K562 (cell line): ENCODE data around the gene SEPTIN2. TPM values are rescaled to one million over a fixed set of nuclear protein-coding genes. Genes with fewer than 3 reads are reported as not detected.

ENCODE experiments used
- ATAC-seq: fragments of 200-7000 bp; cut with Tn5 transposase; 3 replicates; pipeline ENCODE4 v1.9.1; 2020; ENCODE audit warnings: moderate library complexity
- BruUV-seq: library from RNA; stranded (reverse); fragments of 400-500 nt; replicated peaks from 2 replicates; lab custom pipeline; 2021; lab: Mats Ljungman, UMichigan
- CTCF ChIA-PET: fragments of 300-600 bp; formaldehyde crosslinking; extraction: SDS; loops from one replicate; lab custom pipeline; 2021; ENCODE audit warnings: low intra/inter-chr PET ratio; lab: Yijun Ruan, JAX
- POLR2A ChIA-PET: fragments of 300-600, 350-650 bp; sonication (Branson Sonifier 250); formaldehyde crosslinking; extraction: SDS; loops from one replicate; lab custom pipeline; 2021; ENCODE audit warnings: antibody characterized with exemption, inconsistent platforms; lab: Yijun Ruan, JAX
- DNase-seq, 4 experiments: peaks; one replicate each; pipeline versions ENCODE4 v3.0.0 to v3.0.0-alpha.2; 2011 to 2018; ENCODE audit warnings: low spot score in 3 of 4, mixed read lengths in 3 of 4; ENCODE audit errors: extremely low read depth in 1 of 4
- FAIRE-seq: peaks from 2 replicates; lab custom pipeline; 2011; peaks lifted over from hg19 to GRCh38; lab: Jason Lieb, UNC
- H2AFZ ChIP-seq: 2 replicates; pipeline ENCODE4 v1.6.0; 2011; ENCODE audit warnings: low read depth, low read length, control low read depth, inconsistent platforms
- H3K27ac ChIP-seq: fragments of 200-600 bp; 3 replicates; pipeline ENCODE4 v1.8.0; 2011; ENCODE audit warnings: low read depth, mild to moderate bottlenecking, control low read depth, inconsistent platforms, low read length, moderate library complexity, mixed read lengths; ENCODE audit errors: extremely low read depth
- H3K27me3 ChIP-seq, 2 experiments: fragments of 300-600 bp in 1 of 2; 2 replicates in 1 of 2; 3 replicates in 1 of 2; pipeline versions ENCODE4 v1.6.0 to v1.8.0; 2011; ENCODE audit warnings: inconsistent platforms in 2 of 2, low read length in 2 of 2, mild to moderate bottlenecking in 1 of 2, mixed read lengths in 1 of 2, moderate library complexity in 1 of 2; ENCODE audit not compliant: control insufficient read depth in 2 of 2, insufficient read depth in 2 of 2
- H3K36me3 ChIP-seq: fragments of 300-600 bp; 3 replicates; pipeline ENCODE4 v1.8.0; 2011; ENCODE audit warnings: mild to moderate bottlenecking, low read length, inconsistent platforms; ENCODE audit not compliant: control insufficient read depth, insufficient read depth
- H3K4me1 ChIP-seq, 2 experiments: fragments of 200-600 bp in 1 of 2; replicated peaks in 1 of 2; 2 replicates in 1 of 2; 3 replicates in 1 of 2; pipeline versions ENCODE4 v1.5.1 to v1.8.0; 2011; ENCODE audit warnings: inconsistent platforms in 2 of 2, low read length in 2 of 2, mild to moderate bottlenecking in 1 of 2, mixed read lengths in 1 of 2, moderate library complexity in 1 of 2; ENCODE audit not compliant: control insufficient read depth in 2 of 2, insufficient read depth in 2 of 2
- H3K4me2 ChIP-seq: 2 replicates; pipeline ENCODE4 v1.6.1; 2011; ENCODE audit warnings: low read length, control low read depth, inconsistent platforms, mixed read lengths; ENCODE audit not compliant: insufficient read depth
- H3K4me3 ChIP-seq: fragments of 200-600 bp; sonication (generic), shearing (Covaris generic); 2 replicates; pipeline ENCODE4 v1.5.1; 2016; ENCODE audit warnings: control low read depth, inconsistent platforms
- H3K79me2 ChIP-seq: fragments of 200-600 bp; 3 replicates; pipeline ENCODE4 v1.8.0; 2011; ENCODE audit warnings: low read length, inconsistent platforms; ENCODE audit not compliant: control insufficient read depth, insufficient read depth
- H3K9ac ChIP-seq, 2 experiments: 2 replicates each; pipeline versions ENCODE4 v1.6.0 to v1.6.1; 2011; ENCODE audit warnings: low read depth in 2 of 2, low read length in 2 of 2, control low read depth in 1 of 2, inconsistent platforms in 1 of 2, mild to moderate bottlenecking in 1 of 2, mixed read lengths in 1 of 2; ENCODE audit not compliant: insufficient read depth in 1 of 2
- H3K9me1 ChIP-seq: one replicate; pipeline ENCODE4 v1.6.0; 2011; ENCODE audit warnings: inconsistent platforms, mild to moderate bottlenecking, low read length, moderate library complexity; ENCODE audit not compliant: control insufficient read depth, insufficient read depth
- H3K9me3 ChIP-seq: replicated peaks from 2 replicates; pipeline ENCODE4 v1.5.1; 2011; ENCODE audit warnings: low read depth, low read length, inconsistent platforms; ENCODE audit not compliant: control insufficient read depth, insufficient read depth
- H4K20me1 ChIP-seq: replicated peaks from 2 replicates; pipeline ENCODE4 v1.6.1; 2011; ENCODE audit warnings: low read length, inconsistent platforms, mixed read lengths; ENCODE audit not compliant: control insufficient read depth, insufficient read depth
- PTBP1 ChIP-seq: fragments of 200-400 bp; formaldehyde crosslinking; IDR thresholded peaks from 2 replicates; pipeline ENCODE4 v1.6.1; 2017; ENCODE audit warnings: low read depth, low read length
- TAF1 ChIP-seq: IDR thresholded peaks from 2 replicates; pipeline ENCODE4 v1.6.1; 2011; ENCODE audit warnings: mild to moderate bottlenecking, low read length, moderate library complexity; ENCODE audit not compliant: insufficient read depth, control insufficient read depth, severe bottlenecking; ENCODE audit errors: extremely low read depth
- ZNF121 ChIP-seq: sonication (generic); formaldehyde crosslinking; conservative IDR thresholded peaks from 2 replicates; pipeline ENCODE4 v1.8.0; 2022; ENCODE audit warnings: missing genetic modification reagents
- WGBS: fragments of 100-300 bp; shearing (Covaris generic); methylation state at CpG from one replicate; pipeline ENCODE4 v1.1.6; 2016; ENCODE audit warnings: low coverage, mixed read lengths; ENCODE audit not compliant: insufficient coverage; ENCODE audit errors: missing lambda C conversion rate; 5-methylcytosine and 5-hydroxymethylcytosine counted together
- in situ Hi-C: fragments of 300-500 bp; cut with MboI; formaldehyde crosslinking; loops from 4 replicates; pipeline ENCODE4 v1.15.0; 2018; ENCODE audit warnings: inconsistent platforms, mixed read lengths
- intact Hi-C: fragments of 100-400 bp; cut with micrococcal nuclease; formaldehyde crosslinking; loops from 2 replicates; pipeline ENCODE4 v1.14.2; 2022
- polyA plus RNA-seq, 8 experiments: library from polyadenylated mRNA; depleted of rRNA in 4 of 8; stranded (reverse) in 5 of 8; unstranded in 3 of 8; fragments of >200 nt; fragmentation: Nextera tagmentation in 2 of 8; fragmentation: Illumina TruSeq in 1 of 8; extraction: Ambion mirVana in 2 of 8; extraction: Trizol in 1 of 8; gene quantifications; 2 replicates each; pipeline versions ENCODE4 v1.2.1 to v1.2.3, GENCODE V29; 2011 to 2014; ENCODE audit warnings: inconsistent platforms in 1 of 8, missing spikeins in 1 of 8
- total RNA-seq, 7 experiments: library from RNA; depleted of rRNA in 6 of 7; stranded (reverse); fragments of >200 nt in 6 of 7; fragmentation: Illumina TruSeq in 2 of 7; extraction: Trizol in 2 of 7; gene quantifications; 2 replicates each; pipeline versions ENCODE4 v1.2.1 to v1.2.3, GENCODE V29; 2011 to 2021; ENCODE audit warnings: low replicate concordance in 1 of 7
- TF ChIP-seq, protein P1 (sequence below), 2 experiments: fragments of 250-450 bp in 1 of 2; fragments of 450-650 bp in 1 of 2; sonication (Bioruptor Pico) in 1 of 2; IDR thresholded peaks; 2 replicates each; pipeline versions ENCODE4 v1.6.1 to v1.8.0; 2016 to 2021; ENCODE audit warnings: mild to moderate bottlenecking in 2 of 2, moderate library complexity in 2 of 2, missing compliant biosample characterization in 1 of 2, missing genetic modification characterization in 1 of 2

Gene SEPTIN2
- total and polyA plus RNA-seq, 9 of the 15 experiments (the other 6 are each of a cell fraction or from before 2014, with no cell fraction given) = 121 to 367 (median 166) TPM

DNA sequence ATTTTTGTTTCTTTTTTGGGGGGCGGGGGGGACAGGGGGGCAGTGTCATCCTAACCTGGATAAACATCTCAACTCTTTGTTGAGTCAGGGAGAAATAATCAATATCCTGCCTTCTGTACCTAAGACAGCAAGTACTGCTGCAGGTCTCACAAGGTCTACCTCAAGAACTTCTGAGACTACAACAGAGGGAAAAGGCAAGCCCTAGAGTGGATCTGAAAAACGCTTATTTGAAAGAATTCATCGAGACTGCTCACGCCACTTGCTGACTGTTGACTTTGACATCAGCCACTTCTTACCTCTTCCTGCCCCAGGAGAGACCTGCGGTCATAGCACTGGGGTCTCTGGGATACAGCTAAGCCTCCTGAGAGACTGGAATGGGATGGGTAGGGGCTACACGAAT is 8.7 kb upstream of the SEPTIN2 start:
- no TSS peak for BruUV-seq
- Histone ChIP-seq H3K27me3 (no peaks in the 10 kb centered on the region), H4K20me1 (peaks cover 39% of the 10 kb centered on the region), H3K9me1 (peaks cover 3% of the 10 kb centered on the region), H3K79me2 (peaks cover 99% of the 10 kb centered on the region), H3K9me3 (no peaks in the 10 kb centered on the region), H3K4me1 (peaks cover 23 to 41% of the 10 kb centered on the region in 2 experiments; a peak in 4 of 5 replicates), H3K36me3 (peaks cover 22% of the 10 kb centered on the region; the same call in 2 of the 3 replicates), H3K27ac (no peak overlapping the region), H3K4me2 (no peak overlapping the region), H3K9ac (no peak overlapping the region), H3K4me3 (no peak overlapping the region), H2AFZ (no peak overlapping the region)
- CTCF ChIA-PET = no interaction called here
- in situ Hi-C loops (no loop called here), intact Hi-C loops (no loop called here)
- FAIRE-seq = no peak
- POLR2A ChIA-PET = interaction anchor here (0.6 to 6.9 kb wide), 2 partner anchors 8 to 60 kb away, joined by 3 to 64 read pairs; partner anchors contain the start of genes HDLBP and SEPTIN2
- ATAC-seq = no peak
- WGBS = 55% methylated on average over 6 of the region's 6 CpGs
- no peak for DNase-seq
- no peak for TF ChIP-seq TAF1
- TF ChIP-seq, protein P1, sequence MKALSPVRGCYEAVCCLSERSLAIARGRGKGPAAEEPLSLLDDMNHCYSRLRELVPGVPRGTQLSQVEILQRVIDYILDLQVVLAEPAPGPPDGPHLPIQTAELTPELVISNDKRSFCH (CRISPR knock-in tag; IDR thresholded peaks at IDR 0.05) = no peak
- TF ChIP-seq, protein P1 (tag; IDR thresholded peaks at IDR 0.05) = no peak
- no peak for TF ChIP-seq PTBP1
- no peak for TF ChIP-seq ZNF121 (CRISPR knock-in tag)
